Neuronal stem cell (in vitro differentiated cells): ENCODE data around the gene ANO1.

Source experiments
- DNase-seq: peaks from one replicate; pipeline ENCODE4 v3.0.0-alpha.2; 2013; ENCODE audit warnings: low spot score
- H2AFZ ChIP-seq: one replicate; pipeline ENCODE4 v1.6.1; 2013; ENCODE audit warnings: mild to moderate bottlenecking, low read length, inconsistent platforms
- H2AK5ac ChIP-seq: 2 replicates; pipeline ENCODE4 v1.6.1; 2013; ENCODE audit warnings: low read depth, mild to moderate bottlenecking, inconsistent platforms, low read length, moderate library complexity, mixed read lengths
- H2BK120ac ChIP-seq: 2 replicates; pipeline ENCODE4 v1.6.1; 2013; ENCODE audit warnings: low read depth, mild to moderate bottlenecking, inconsistent platforms, low read length, moderate library complexity, mixed read lengths
- H2BK12ac ChIP-seq: one replicate; pipeline ENCODE4 v1.6.1; 2013; ENCODE audit warnings: low read length, inconsistent platforms
- H2BK15ac ChIP-seq: 2 replicates; pipeline ENCODE4 v1.6.1; 2013; ENCODE audit warnings: mild to moderate bottlenecking, low read length, inconsistent platforms, mixed read lengths
- H2BK5ac ChIP-seq: one replicate; pipeline ENCODE4 v1.6.1; 2013; ENCODE audit warnings: inconsistent platforms, mild to moderate bottlenecking, low read length, moderate library complexity
- H3K14ac ChIP-seq: one replicate; pipeline ENCODE4 v1.6.1; 2013; ENCODE audit warnings: low read length, inconsistent platforms
- H3K18ac ChIP-seq: 2 replicates; pipeline ENCODE4 v1.6.1; 2013; ENCODE audit warnings: low read length, inconsistent platforms
- H3K23ac ChIP-seq: 2 replicates; pipeline ENCODE4 v1.6.1; 2013; ENCODE audit warnings: low read depth, mild to moderate bottlenecking, mixed read lengths, low read length, inconsistent platforms; ENCODE audit not compliant: poor library complexity
- H3K27ac ChIP-seq: replicated peaks from 3 replicates; pipeline ENCODE4 v1.5.1; 2013; ENCODE audit warnings: low read length, inconsistent platforms
- H3K27me3 ChIP-seq, 3 experiments: 2 replicates each; pipeline ENCODE4 v1.6.1; 2013; ENCODE audit warnings: low read length in 3 of 3, mild to moderate bottlenecking in 2 of 3, inconsistent platforms in 1 of 3, low read depth in 1 of 3, mixed read lengths in 1 of 3, moderate library complexity in 1 of 3; ENCODE audit not compliant: control insufficient read depth in 3 of 3, insufficient read depth in 3 of 3
- H3K36me3 ChIP-seq, 2 donors: replicated peaks in 1 of 2; 2 replicates each; pipeline ENCODE4 v1.6.1; 2013; ENCODE audit warnings: low read length in 2 of 2; ENCODE audit not compliant: control insufficient read depth in 2 of 2, insufficient read depth in 2 of 2
- H3K4ac ChIP-seq: 2 replicates; pipeline ENCODE4 v1.6.1; 2013; ENCODE audit warnings: inconsistent platforms, mild to moderate bottlenecking, low read length, moderate library complexity
- H3K4me1 ChIP-seq, 2 donors: 1 replicate in 1 of 2; 2 replicates in 1 of 2; pipeline ENCODE4 v1.6.1; 2013; ENCODE audit warnings: low read length in 2 of 2, low read depth in 1 of 2; ENCODE audit not compliant: control insufficient read depth in 2 of 2, insufficient read depth in 1 of 2
- H3K4me2 ChIP-seq: one replicate; pipeline ENCODE4 v1.6.1; 2013; ENCODE audit warnings: mild to moderate bottlenecking, low read length, inconsistent platforms; ENCODE audit not compliant: insufficient read depth, poor library complexity, severe bottlenecking
- H3K4me3 ChIP-seq, 2 donors: 2 replicates each; pipeline ENCODE4 v1.5.1; 2013; ENCODE audit warnings: low read length in 2 of 2, mild to moderate bottlenecking in 2 of 2, inconsistent platforms in 1 of 2, moderate library complexity in 1 of 2
- H3K79me1 ChIP-seq: one replicate; pipeline ENCODE4 v1.6.1; 2013; ENCODE audit warnings: low read depth, mild to moderate bottlenecking, inconsistent platforms, low read length, moderate library complexity
- H3K9ac ChIP-seq: one replicate; pipeline ENCODE4 v1.6.1; 2013; ENCODE audit warnings: mild to moderate bottlenecking, low read depth, low read length, inconsistent platforms; ENCODE audit not compliant: poor library complexity
- H3K9me3 ChIP-seq, 2 donors: replicated peaks in 1 of 2; 2 replicates each; pipeline versions ENCODE3 to v1.6.1; 2013; ENCODE audit warnings: low read length in 2 of 2, mild to moderate bottlenecking in 2 of 2, inconsistent platforms in 1 of 2, low read depth in 1 of 2, mixed read lengths in 1 of 2, moderate library complexity in 1 of 2; ENCODE audit not compliant: control insufficient read depth in 2 of 2, insufficient read depth in 1 of 2
- H4K8ac ChIP-seq: one replicate; pipeline ENCODE4 v1.6.1; 2013; ENCODE audit warnings: low read depth, mild to moderate bottlenecking, inconsistent platforms, low read length, moderate library complexity
- H4K91ac ChIP-seq: one replicate; pipeline ENCODE4 v1.6.1; 2013; ENCODE audit warnings: low read length, low read depth, mild to moderate bottlenecking, inconsistent platforms; ENCODE audit not compliant: poor library complexity
- WGBS, 2 donors: extraction: QIAGEN DNeasy Blood & Tissue Kit; methylation state at CpG; one replicate each; pipeline ENCODE4 v1.1.7; 2013; ENCODE audit warnings: missing lambda C conversion rate in 2 of 2, mixed read lengths in 1 of 2; ENCODE audit not compliant: insufficient read length in 2 of 2, insufficient replicate concordance in 1 of 2; ENCODE audit errors: extremely low coverage in 2 of 2; 5-methylcytosine and 5-hydroxymethylcytosine counted together

ANO1 gene

GRCh38 chr11:70060611-70061293, 17.4 kb upstream of the ANO1 start:
- Histone ChIP-seq H3K79me1 (no peaks in the 10 kb centered on the region), H3K27me3 (peaks cover 0 to 4% (median 0%) of the 10 kb centered on the region in 3 experiments), H3K9ac (no peak overlapping the region), H3K36me3 (no peaks in the 10 kb centered on the region), H4K91ac (no peak overlapping the region), H2BK15ac (no peak overlapping the region), H3K9me3 (no peaks in the 10 kb centered on the region), H3K14ac (no peak overlapping the region), H2BK5ac (no peak overlapping the region), H3K27ac (no peak overlapping the region), H3K4me3 (no peak overlapping the region), H3K4ac (no peak overlapping the region), H3K4me1 (peaks cover 0 to 2% of the 10 kb centered on the region in 2 donors), H2BK120ac (no peak overlapping the region), H2AK5ac (no peak overlapping the region), H3K23ac (no peak overlapping the region), H2BK12ac (no peak overlapping the region), H2AFZ (no peak overlapping the region), H3K4me2 (no peak overlapping the region), H3K18ac (no peak overlapping the region), H4K8ac (no peak overlapping the region)
- no peak for DNase-seq
- no CpG with 5 or more reads among the region's 10 CpGs for WGBS, 2 donors

DNA sequence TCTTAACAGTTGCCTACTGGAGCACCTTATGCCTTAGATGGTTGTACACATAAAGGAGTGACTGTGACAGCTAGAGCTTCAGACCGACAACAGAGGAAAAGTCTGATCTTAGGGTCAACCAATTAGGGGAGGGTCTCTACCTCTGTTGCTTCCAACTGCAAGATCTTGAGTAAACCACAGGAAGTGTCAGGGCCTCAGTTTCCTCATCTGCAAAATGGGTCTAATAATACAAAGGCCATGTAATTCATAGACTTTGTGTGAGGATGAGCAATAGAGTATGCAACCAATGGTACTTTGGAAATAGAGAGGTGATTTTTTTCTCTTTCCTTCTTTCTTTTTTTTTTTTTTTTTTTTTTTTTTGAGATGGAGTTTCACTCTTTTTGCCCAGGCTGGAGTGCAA, 16.4 kb upstream of the ANO1 start:
- Histone ChIP-seq H3K79me1 (no peaks in the 10 kb centered on the region), H2BK5ac (no peak overlapping the region), H2BK120ac (no peak overlapping the region), H4K8ac (no peak overlapping the region), H3K27ac (no peak overlapping the region), H3K4ac (no peak overlapping the region), H3K4me2 (no peak overlapping the region), H3K23ac (no peak overlapping the region), H3K9me3 (no peaks in the 10 kb centered on the region), H3K14ac (no peak overlapping the region), H2BK12ac (no peak overlapping the region), H3K4me1 (peaks cover 0 to 2% of the 10 kb centered on the region in 2 donors), H3K4me3 (no peak overlapping the region), H3K36me3 (no peaks in the 10 kb centered on the region), H3K27me3 (peaks cover 0 to 4% (median 0%) of the 10 kb centered on the region in 3 experiments), H3K9ac (no peak overlapping the region), H3K18ac (peak overlapping the region; percentile 19), H2AFZ (no peak overlapping the region), H2BK15ac (no peak overlapping the region), H2AK5ac (no peak overlapping the region), H4K91ac (no peak overlapping the region)
- no peak for DNase-seq
- WGBS, 2 donors: no CpG with 5 or more reads among the region's 1 CpG

GRCh38 chr11:70063121-70063520, 15.0 kb upstream of the ANO1 start:
- Histone ChIP-seq H2AK5ac (no peak overlapping the region), H4K8ac (no peak overlapping the region), H3K9me3 (no peaks in the 10 kb centered on the region), H2BK120ac (no peak overlapping the region), H3K23ac (no peak overlapping the region), H3K4ac (no peak overlapping the region), H3K79me1 (no peaks in the 10 kb centered on the region), H3K36me3 (no peaks in the 10 kb centered on the region), H2BK12ac (no peak overlapping the region), H2AFZ (no peak overlapping the region), H3K4me3 (no peak overlapping the region), H3K14ac (no peak overlapping the region), H3K4me1 (peaks cover 2 to 7% of the 10 kb centered on the region in 2 donors), H2BK15ac (no peak overlapping the region), H3K27me3 (peaks cover 0 to 13% (median 0%) of the 10 kb centered on the region in 3 experiments), H3K18ac (no peak overlapping the region), H3K9ac (no peak overlapping the region), H3K4me2 (no peak overlapping the region), H2BK5ac (no peak overlapping the region), H4K91ac (no peak overlapping the region), H3K27ac (no peak overlapping the region)
- DNase-seq: no peak
- whole genome bisulfite sequencing, 2 donors: no CpG with 5 or more reads among the region's 8 CpGs

- H2BK5ac ChIP-seq: no peak overlapping the region
- no peak overlapping the region for H3K27ac ChIP-seq
- peaks cover 0 to 18% (median 0%) of the 10 kb centered on the region in 3 experiments for H3K27me3 ChIP-seq
- no peak overlapping the region for H2BK15ac ChIP-seq
- H3K9ac ChIP-seq: no peak overlapping the region
- no peaks in the 10 kb centered on the region for H3K36me3 ChIP-seq
- H3K14ac ChIP-seq: no peak overlapping the region
- H2AFZ ChIP-seq: no peak overlapping the region
- no peak overlapping the region for H2BK120ac ChIP-seq
- no peak overlapping the region for H2AK5ac ChIP-seq
- no peak overlapping the region for H3K23ac ChIP-seq
- no peak overlapping the region for H4K91ac ChIP-seq
- no peak overlapping the region for H3K18ac ChIP-seq
- no peaks in the 10 kb centered on the region for H3K9me3 ChIP-seq
- WGBS, 2 donors: no CpG with 5 or more reads among the region's 4 CpGs
- H2BK12ac ChIP-seq: no peak overlapping the region
- H3K79me1 ChIP-seq: no peaks in the 10 kb centered on the region
- H3K4me2 ChIP-seq: no peak overlapping the region
- H4K8ac ChIP-seq: no peak overlapping the region
- H3K4ac ChIP-seq: no peak overlapping the region
- H3K4me1 ChIP-seq: peaks cover 2 to 11% of the 10 kb centered on the region in 2 donors
- no peak for DNase-seq
- no peak overlapping the region for H3K4me3 ChIP-seq
Observed at GRCh38 chr11:70063555-70063954, 14.6 kb upstream of the ANO1 start.
